GM18909 (cell line): ENCODE measurements around the gene PEX11G.

Source experiments
- ATAC-seq: cut with Tn5 transposase; IDR thresholded peaks from one replicate; pipeline ENCODE4 v1.9.1; 2021; ENCODE audit warnings: mild to moderate bottlenecking; ENCODE audit not compliant: unreplicated experiment, poor library complexity

PEX11G gene

DNA sequence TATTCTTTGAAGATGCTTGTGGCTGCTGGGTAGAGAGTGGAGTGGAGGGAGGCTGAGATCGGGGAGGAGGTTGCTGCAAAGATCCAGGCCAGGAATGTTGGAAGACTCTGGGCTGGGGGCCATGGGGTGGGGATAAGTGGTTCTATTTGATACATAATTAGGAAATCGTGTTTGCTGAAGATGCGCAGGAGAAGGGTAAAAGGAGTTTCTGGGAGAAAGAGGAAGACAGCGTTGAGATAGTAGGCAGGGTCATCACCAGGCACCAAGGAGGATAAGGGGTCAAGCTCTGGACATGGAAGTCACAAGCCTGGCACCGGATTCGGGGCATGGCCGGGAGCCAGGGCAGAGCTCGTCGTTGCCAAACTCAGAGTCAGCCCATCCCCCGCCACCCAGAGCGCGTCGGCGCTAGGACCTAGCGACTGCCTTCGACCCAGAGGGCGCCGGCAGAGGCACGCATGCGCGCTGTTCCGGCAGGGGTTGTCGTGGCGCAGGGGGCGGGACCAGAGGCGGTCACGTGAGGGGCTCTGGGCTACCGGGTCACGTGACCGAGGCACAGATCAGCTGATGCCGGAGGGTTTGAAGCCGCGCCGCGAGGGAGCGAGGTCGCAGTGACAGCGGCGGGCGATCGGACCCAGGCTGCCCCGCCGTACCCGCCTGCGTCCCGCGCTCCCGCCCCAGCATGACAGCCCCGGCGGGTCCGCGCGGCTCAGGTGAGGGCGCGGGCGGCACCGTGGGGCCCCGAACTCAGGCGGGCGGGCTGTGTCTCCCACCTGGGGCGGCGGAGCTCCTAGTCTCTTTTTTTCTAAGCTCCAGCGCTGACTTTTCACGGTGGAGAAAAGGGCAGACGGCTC lies 33.5 kb upstream of the PEX11G start, which contains the start of gene MCOLN1:
Gene MCOLN1, plus strand, starts transcription at position 553 of the 851 bp plus-strand sequence. Its CDS starts 127 bp downstream, at position 680.
- ATAC-seq = peak; percentile 85

DNA sequence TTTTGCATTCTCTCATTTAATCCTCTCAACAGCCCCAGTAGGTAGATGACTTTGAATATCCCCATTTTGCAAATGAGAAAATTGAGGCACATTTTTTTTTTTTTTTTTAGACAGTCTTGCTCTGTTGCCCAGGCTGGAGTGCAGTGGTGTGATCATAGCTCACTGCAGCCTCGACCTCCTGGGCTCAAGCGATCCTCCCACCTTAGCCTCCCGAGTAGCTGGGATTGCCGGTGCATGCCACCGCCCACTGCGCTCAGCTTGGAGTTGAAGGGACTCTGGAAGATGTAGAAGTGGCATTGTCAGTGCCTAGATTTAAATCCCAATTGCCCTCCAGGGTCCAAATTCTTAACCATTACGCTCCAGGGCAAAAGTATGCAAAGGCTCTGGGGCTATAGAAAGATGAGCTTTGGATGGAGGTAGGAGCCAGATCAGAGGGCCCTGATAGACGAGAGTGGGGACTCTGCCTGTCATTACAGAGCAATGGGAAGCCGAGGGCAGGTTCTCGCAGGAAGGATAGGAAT lies 32.8 kb upstream of the PEX11G start:
- ATAC-seq = no peak

GRCh38 chr19:7520131-7521051 lies 31.6 kb upstream of the PEX11G start:
- no peak for ATAC-seq

DNA sequence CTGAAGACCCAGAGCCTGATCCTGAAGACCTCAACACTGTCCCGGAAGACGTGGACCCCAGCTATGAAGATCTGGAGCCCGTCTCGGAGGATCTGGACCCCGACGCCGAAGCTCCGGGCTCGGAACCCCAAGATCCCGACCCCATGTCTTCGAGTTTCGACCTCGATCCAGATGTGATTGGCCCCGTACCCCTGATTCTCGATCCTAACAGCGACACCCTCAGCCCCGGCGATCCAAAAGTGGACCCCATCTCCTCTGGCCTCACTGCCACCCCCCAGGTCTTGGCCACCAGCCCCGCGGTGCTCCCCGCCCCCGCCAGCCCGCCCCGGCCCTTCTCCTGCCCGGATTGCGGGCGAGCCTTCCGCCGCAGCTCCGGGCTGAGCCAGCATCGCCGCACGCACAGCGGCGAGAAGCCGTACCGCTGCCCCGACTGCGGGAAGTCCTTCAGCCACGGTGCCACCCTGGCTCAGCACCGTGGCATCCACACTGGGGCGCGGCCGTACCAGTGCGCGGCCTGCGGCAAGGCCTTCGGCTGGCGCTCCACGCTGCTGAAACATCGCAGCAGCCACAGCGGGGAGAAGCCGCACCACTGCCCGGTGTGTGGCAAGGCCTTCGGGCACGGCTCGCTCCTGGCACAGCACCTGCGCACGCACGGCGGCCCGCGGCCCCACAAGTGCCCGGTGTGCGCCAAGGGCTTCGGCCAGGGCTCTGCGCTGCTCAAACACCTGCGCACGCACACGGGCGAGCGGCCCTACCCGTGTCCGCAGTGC lies 30.7 kb upstream of the PEX11G start:
- no peak for ATAC-seq

DNA sequence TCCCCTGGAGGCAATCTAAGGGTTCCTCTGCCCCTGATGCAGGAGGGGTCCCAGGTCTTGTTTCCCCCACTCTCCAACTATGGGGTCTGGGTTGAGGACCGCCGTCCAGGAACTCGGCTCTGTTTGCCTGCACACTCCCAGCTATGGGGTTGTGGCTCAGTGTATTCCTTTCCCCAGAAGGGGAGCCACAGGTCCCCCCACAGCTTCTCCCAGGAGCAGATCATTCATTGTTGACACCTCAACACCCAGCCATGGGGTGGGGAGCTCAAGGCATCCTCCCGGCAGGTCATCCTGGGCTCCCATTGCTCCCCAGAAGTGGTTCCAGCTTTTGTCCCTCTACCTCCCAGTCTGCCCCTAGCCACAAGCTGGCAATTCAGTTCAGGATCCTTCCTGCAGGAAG lies 28.0 kb upstream of the PEX11G start:
- ATAC-seq = no peak

- no peak for ATAC-seq
Observed at GRCh38 chr19:7516333-7516732, 27.5 kb upstream of the PEX11G start.

- no peak for ATAC-seq
Observed at GRCh38 chr19:7515645-7516151, 26.9 kb upstream of the PEX11G start, which contains the start of gene ZNF358. TSS of gene ZNF358 (plus strand) at chr19:7516103. CDS start at chr19:7519243, 3,140 bp downstream.

GRCh38 chr19:7515110-7515644 lies 26.3 kb upstream of the PEX11G start:
- ATAC-seq = no peak

GRCh38 chr19:7513809-7514642 lies 25.2 kb upstream of the PEX11G start:
- ATAC-seq = no peak

DNA sequence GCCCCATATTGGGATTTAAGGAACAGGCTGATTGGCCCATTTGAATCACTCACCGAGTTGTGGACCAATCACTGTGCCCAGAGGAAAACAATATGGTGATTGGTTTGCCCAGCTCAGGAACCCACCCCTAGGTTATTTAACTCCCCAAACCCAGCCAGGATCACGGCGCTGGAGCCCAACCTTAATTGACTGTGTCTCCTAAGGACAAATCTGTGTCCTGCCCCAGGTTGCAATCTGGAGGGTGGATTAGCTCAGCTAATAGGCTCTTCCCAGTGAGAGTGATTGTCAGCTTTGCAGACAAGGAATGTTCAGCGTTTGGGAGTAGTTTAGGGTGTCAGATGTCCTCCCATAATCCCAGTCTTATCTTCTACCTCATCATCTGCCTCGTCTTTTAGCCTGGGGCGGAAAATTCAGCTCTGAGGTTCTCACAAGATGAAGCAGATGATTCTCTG lies 23.6 kb upstream of the PEX11G start:
- ATAC-seq = no peak

DNA sequence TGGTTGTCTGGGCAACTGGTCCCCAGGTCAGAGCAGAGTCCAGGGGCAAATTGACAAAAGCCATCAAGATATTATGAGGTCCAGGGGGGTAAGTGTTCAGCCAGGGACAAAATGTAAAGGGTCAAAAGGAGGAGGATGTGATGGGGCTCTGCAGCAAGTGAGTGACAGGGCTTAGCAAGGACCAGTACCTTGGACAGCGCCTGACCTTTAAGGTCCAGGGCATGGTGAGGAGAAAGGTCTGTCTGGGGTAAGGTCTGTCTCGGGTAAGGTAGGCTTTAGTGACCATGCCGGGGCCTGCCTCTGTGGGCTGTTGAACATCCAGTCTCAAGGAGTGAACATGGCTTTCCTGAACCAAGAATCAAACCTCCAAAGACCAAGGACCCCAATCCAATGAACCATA lies 20.8 kb upstream of the PEX11G start:
- ATAC-seq = no peak

GRCh38 chr19:7507884-7508283 lies 19.0 kb upstream of the PEX11G start:
- no peak for ATAC-seq

DNA sequence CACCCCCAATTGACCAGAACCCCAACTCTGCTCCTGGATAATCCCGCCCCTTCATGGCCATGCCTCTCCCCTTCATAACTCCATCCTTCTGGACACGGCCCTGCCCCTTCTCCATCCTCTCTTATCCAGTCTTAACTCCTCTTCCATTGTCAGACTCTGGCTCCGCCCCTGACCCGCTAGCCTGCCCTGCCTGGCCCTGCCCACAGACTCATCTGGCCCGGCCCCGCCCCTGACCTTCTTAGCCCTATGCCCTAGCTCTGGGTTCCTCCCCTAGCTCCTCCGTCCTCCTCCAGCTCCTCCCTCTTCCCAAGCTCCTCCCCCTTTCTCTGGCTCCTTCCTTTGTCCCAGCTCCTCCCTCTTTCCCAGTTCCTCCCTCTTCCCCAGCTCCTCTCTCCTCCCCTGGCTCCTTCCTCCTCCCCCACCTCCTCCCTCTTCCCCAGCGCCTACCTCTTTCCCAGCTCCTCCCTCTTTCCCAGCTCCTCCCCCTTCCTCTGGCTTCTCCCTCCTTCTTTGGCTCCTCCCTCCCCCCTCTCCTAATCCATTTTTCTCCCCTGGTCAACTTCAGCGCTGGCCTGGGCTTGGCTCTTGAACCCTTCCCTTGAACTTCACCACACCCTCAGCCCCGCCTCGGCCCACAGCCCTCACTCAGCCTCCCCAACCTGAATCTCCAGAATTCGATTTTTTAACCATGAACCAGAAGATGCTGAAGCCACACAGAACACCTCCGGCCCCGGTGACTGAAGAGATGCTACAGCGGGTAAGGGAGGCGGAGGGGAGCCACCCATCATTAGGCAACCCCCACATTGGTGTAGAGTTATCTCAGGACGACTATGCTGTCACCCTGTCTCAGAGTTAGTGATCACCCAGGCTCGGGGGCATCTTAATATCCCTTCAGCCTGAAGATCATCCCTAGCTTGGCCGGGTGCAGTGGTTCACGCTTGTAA lies 17.8 kb upstream of the PEX11G start:
- no peak for ATAC-seq

- ATAC-seq = no peak
Observed at GRCh38 chr19:7505682-7506384, 17.0 kb upstream of the PEX11G start.

DNA sequence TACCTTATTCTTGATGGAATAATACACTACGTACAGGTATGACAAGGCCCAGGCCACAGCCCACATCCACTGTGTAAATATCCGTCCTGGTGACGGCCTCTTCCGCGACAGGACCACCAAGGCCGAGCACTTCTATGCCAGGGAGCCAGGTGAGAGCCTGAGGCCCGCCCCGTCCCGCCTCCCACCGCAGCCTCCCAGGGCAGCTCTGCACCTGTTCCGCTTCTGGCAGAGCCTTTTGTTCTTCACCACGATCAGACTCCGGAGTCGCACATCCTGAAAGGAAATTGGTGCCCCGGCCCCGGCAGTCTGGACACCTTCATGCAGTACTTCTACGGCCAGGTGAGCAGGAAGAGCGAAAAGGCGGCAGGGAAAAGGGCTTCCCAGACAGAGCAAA lies 16.4 kb upstream of the PEX11G start:
- ATAC-seq = no peak

DNA sequence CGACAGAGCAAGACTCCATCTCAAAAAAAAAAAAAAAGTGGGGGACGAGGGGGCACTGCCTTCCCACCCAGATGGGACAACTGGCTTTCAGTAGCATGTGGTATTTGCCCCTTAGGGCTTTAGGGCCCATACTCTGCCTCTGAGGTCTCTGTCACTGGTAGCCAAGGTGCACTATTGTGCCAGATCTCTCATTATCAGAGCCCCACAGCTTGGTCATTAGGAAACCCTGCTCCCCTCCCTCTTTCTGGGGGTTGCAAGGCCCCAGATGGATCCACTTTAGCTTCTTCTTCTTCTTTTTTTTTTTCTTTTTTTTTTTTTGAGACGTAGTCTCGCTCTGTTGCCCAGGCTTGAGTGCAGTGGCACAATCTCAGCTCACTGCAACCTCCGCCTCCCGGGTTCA lies 15.8 kb upstream of the PEX11G start:
- ATAC-seq = no peak

DNA sequence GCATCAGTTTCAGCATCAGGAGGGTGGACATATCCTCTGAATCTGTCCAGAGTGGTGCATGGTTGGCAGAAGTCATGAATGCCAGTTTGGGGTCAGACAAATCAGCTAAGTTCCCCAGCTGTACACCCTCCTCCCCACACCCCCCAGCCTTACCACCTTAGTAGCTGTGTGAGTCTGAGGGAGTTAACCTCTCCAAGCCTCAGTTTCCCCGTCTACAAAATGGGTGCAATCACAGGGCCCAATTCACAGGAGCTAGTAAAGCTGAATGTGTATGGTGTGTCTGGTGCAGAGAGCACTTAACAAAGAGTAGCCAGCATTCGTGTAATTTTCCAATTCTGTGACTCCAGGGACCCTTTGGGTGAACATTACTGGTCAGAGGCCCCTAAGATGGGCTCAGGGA lies 13.7 kb upstream of the PEX11G start:
- ATAC-seq = no peak
